Measurements from ENCODE around the gene NAT14. TPM values are rescaled to one million over a fixed set of nuclear protein-coding genes. Genes with fewer than 3 reads are reported as not detected.

Gene NAT14
- total and polyA plus RNA-seq, 8 donors, result 4.3 to 22.1 (median 8.7) TPM; not detected in 3

GRCh38 chr19:55473225-55474012 is 11.6 kb upstream of the NAT14 start:
- no peak overlapping the region for H3K4me3 ChIP-seq
- WGBS, 5 donors, result 69 to 77% (median 74%) methylated on average over 15 to 16 of the region's 16 CpGs
- H3K9me3 ChIP-seq, result no peaks in the 10 kb centered on the region
- peak overlapping the region in 1 of 5 donors; percentile 14 for H3K27ac ChIP-seq
- intact Hi-C loops (cut with DNase I; ENCODE audit: low total_unique reads), result no loop called here
- peaks cover 14 to 23% (median 20%) of the 10 kb centered on the region in 4 donors for H3K4me1 ChIP-seq
- TF ChIP-seq POLR2A (IDR thresholded peaks at IDR 0.05) (no peak), POLR2AphosphoS5 (IDR thresholded peaks at IDR 0.05) (no peak), EP300 (IDR thresholded peaks at IDR 0.05) (no peak)
- TF ChIP-seq, protein P1, sequence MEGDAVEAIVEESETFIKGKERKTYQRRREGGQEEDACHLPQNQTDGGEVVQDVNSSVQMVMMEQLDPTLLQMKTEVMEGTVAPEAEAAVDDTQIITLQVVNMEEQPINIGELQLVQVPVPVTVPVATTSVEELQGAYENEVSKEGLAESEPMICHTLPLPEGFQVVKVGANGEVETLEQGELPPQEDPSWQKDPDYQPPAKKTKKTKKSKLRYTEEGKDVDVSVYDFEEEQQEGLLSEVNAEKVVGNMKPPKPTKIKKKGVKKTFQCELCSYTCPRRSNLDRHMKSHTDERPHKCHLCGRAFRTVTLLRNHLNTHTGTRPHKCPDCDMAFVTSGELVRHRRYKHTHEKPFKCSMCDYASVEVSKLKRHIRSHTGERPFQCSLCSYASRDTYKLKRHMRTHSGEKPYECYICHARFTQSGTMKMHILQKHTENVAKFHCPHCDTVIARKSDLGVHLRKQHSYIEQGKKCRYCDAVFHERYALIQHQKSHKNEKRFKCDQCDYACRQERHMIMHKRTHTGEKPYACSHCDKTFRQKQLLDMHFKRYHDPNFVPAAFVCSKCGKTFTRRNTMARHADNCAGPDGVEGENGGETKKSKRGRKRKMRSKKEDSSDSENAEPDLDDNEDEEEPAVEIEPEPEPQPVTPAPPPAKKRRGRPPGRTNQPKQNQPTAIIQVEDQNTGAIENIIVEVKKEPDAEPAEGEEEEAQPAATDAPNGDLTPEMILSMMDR (IDR thresholded peaks at IDR 0.05), result no peak
- DNase-seq, result peak in 1 of 2 donors; percentile 20
- H3K36me3 ChIP-seq, result no peaks in the 10 kb centered on the region
- no peaks in the 10 kb centered on the region for H3K27me3 ChIP-seq

- H3K27ac ChIP-seq, result no peak overlapping the region
- WGBS, 5 donors, result 84 to 90% (median 86%) methylated on average over 14 to 19 of the region's 19 CpGs
- peak in 1 of 2 donors; percentile 46 for DNase-seq
Observed at GRCh38 chr19:55474269-55475265, 10.4 kb upstream of the NAT14 start.

GRCh38 chr19:55476100-55476775 is 8.8 kb upstream of the NAT14 start, which contains the start of gene ZNF628:
Gene ZNF628 (plus strand): TSS chr19:55476617. CDS start chr19:55479911, 3,294 bp downstream.
- 0 to 3% (median 1%) methylated on average over 25 to 61 of the region's 61 CpGs for WGBS, 5 donors
- peak within 1 kb of the TSS; percentile 94 to 98 (median 95) for H3K27ac ChIP-seq
- intact Hi-C loops (cut with DNase I; ENCODE audit: low total_unique reads), result no loop called here
- peak; percentile 99 to 100 for DNase-seq
- peaks cover 0 to 10% (median 6%) of the 10 kb centered on the region in 4 donors for H3K36me3 ChIP-seq
- no peaks in the 10 kb centered on the region for H3K27me3 ChIP-seq
- peak within 1 kb of the TSS; percentile 51 to 69 (median 60) for H3K4me3 ChIP-seq
- H3K9me3 ChIP-seq, result no peaks in the 10 kb centered on the region
- peak; percentile 85 to 96 (median 94) for TF ChIP-seq POLR2AphosphoS5 (IDR thresholded peaks at IDR 0.05)
- TF ChIP-seq, protein P1 (IDR thresholded peaks at IDR 0.05), result no peak
- TF ChIP-seq EP300 (IDR thresholded peaks at IDR 0.05), result no peak
- peak in 1 of 4 donors; percentile 71 for TF ChIP-seq POLR2A (IDR thresholded peaks at IDR 0.05)
- peaks cover 14 to 30% (median 25%) of the 10 kb centered on the region in 4 donors for H3K4me1 ChIP-seq

More at GRCh38 chr19:55474269-55475265, 10.4 kb upstream of the NAT14 start:
- TF ChIP-seq POLR2AphosphoS5 (IDR thresholded peaks at IDR 0.05) (no peak), EP300 (IDR thresholded peaks at IDR 0.05) (no peak), POLR2A (IDR thresholded peaks at IDR 0.05) (no peak)
- TF ChIP-seq, protein P1 (IDR thresholded peaks at IDR 0.05), result no peak
- H3K27me3 ChIP-seq, result no peaks in the 10 kb centered on the region
- no peaks in the 10 kb centered on the region for H3K36me3 ChIP-seq
- H3K9me3 ChIP-seq, result no peaks in the 10 kb centered on the region
- no peak overlapping the region for H3K4me3 ChIP-seq
- intact Hi-C loops (cut with DNase I; ENCODE audit: low total_unique reads), result no loop called here
- peaks cover 14 to 30% (median 25%) of the 10 kb centered on the region in 4 donors for H3K4me1 ChIP-seq

Measured in stomach (tissue), 9 donors.